Skin of body (tissue), 2 donors: ENCODE data around the gene HOXC13. TPM values are rescaled to one million over a fixed set of nuclear protein-coding genes. Genes with fewer than 3 reads are reported as not detected.

ENCODE experiments used
- DNase-seq: peaks from one replicate; lab custom pipeline; 2025; lab: John Stamatoyannopoulos, UW
- total RNA-seq: library from RNA; depleted of rRNA; stranded (reverse); fragments of >200 nt; gene quantifications from one replicate; pipeline ENCODE4 v1.2.3, GENCODE V29; 2014

Gene HOXC13
- total RNA-seq, 1 donor from 2014 or later: 5.8 TPM

GRCh38 chr12:53939141-53940108 lies 794 bp downstream of the HOXC13 start:
- no peak for DNase-seq

GRCh38 chr12:53940443-53941014 lies 1.9 kb downstream of the HOXC13 start:
- DNase-seq: no peak

GRCh38 chr12:53941187-53941586 lies 2.6 kb downstream of the HOXC13 start:
- no peak for DNase-seq

GRCh38 chr12:53941750-53942149 lies 3.1 kb downstream of the HOXC13 start:
- no peak for DNase-seq

GRCh38 chr12:53942467-53942997 lies 3.9 kb downstream of the HOXC13 start:
- no peak for DNase-seq

GRCh38 chr12:53944209-53944608 lies 5.6 kb downstream of the HOXC13 start:
- no peak for DNase-seq

- DNase-seq: no peak
These were observed 6.5 kb downstream of the HOXC13 start for GRCh38 chr12:53944907-53945847.

- DNase-seq: no peak
These were observed 9.1 kb downstream of the HOXC13 start for GRCh38 chr12:53947743-53948142.

- DNase-seq: no peak
These were observed 10.3 kb downstream of the HOXC13 start for GRCh38 chr12:53948650-53949593.

GRCh38 chr12:53949631-53950436 lies 11.2 kb downstream of the HOXC13 start:
- no peak for DNase-seq

GRCh38 chr12:53950437-53950773 lies 11.8 kb downstream of the HOXC13 start:
- no peak for DNase-seq

GRCh38 chr12:53950789-53951576 lies 12.4 kb downstream of the HOXC13 start:
- DNase-seq: no peak

- DNase-seq: no peak
These were observed 13.1 kb downstream of the HOXC13 start for GRCh38 chr12:53951577-53952334.

- DNase-seq: no peak
These were observed 13.7 kb downstream of the HOXC13 start for GRCh38 chr12:53952335-53952694.

GRCh38 chr12:53952871-53953734 lies 14.5 kb downstream of the HOXC13 start:
- DNase-seq: no peak

- no peak for DNase-seq
These were observed 15.4 kb downstream of the HOXC13 start for GRCh38 chr12:53953831-53954693.
